ENCODE results near the gene ZNF808.

GRCh38 chr19:52600639-52601024 is 73.2 kb downstream of the ZNF808 start:
- no peak for TF ChIP-seq CTCF (IDR thresholded peaks at IDR 0.05)
- TF ChIP-seq POLR2A (IDR thresholded peaks at IDR 0.05), result no peak

All from tibial nerve (tissue), 3 donors.